ENCODE results near the gene LMO3. TPM values are rescaled to one million over a fixed set of nuclear protein-coding genes. Genes with fewer than 3 reads are reported as not detected.

The LMO3 gene
- total and polyA plus RNA-seq, 2 of the 13 experiments (the other 11 are each of a cell fraction or from before 2014, with no cell fraction given): not detected

GRCh38 chr12:16530268-16530850 lies 75.6 kb downstream of the LMO3 start:
- in situ Hi-C loops (cut with HindIII; ENCODE audit: extremely low pct_ligation_motif_present, low pct_unique_long_range_greater_than_20kb) (no loop called here), intact Hi-C loops (cut with micrococcal nuclease; ENCODE audit: unreplicated experiment) (no loop called here)
- Histone ChIP-seq H3K27me3 (ENCODE audit: control insufficient read depth in 1 of 2, insufficient read depth in 2 of 2, low read length in 2 of 2) (no peaks in the 10 kb centered on the region), H3K36me3 (replicated peaks in 1 of 2; ENCODE audit: control insufficient read depth in 1 of 2, insufficient read depth in 2 of 2, low read length in 2 of 2) (no peaks in the 10 kb centered on the region), H3K9ac (ENCODE audit: insufficient read depth, low read depth, low read length) (no peak overlapping the region), H3K4me2 (ENCODE audit: low read depth, low read length) (no peak overlapping the region), H3K79me2 (ENCODE audit: insufficient read depth, low read length) (no peaks in the 10 kb centered on the region), H3K4me1 (ENCODE audit: insufficient read depth, low read length) (no peaks in the 10 kb centered on the region), H3K9me3 (ENCODE audit: low read length) (no peaks in the 10 kb centered on the region), H3K27ac (ENCODE audit: extremely low read length, insufficient read depth, low read length) (no peak overlapping the region), H4K20me1 (ENCODE audit: insufficient read depth, low read length) (no peaks in the 10 kb centered on the region), H2AFZ (ENCODE audit: low read length) (no peak overlapping the region), H3K4me3 (replicated peaks in 1 of 3; ENCODE audit: insufficient read depth in 1 of 3, low read depth in 2 of 3, low read length in 3 of 3) (no peak overlapping the region)
- 52% methylated on average over 2 of the region's 2 CpGs for WGBS (ENCODE audit: low lambda C conversion rate)
- DNase-seq (ENCODE audit: low spot score): no peak
- POLR2A ChIA-PET: no interaction called here
- no peak for FAIRE-seq
- no peak for ATAC-seq
- BruUV-seq (replicated peaks): no TSS peak
- TF ChIP-seq SNAPC5 (CRISPR knock-in tag; IDR thresholded peaks at IDR 0.05; ENCODE audit: borderline replicate concordance): no peak
- TF ChIP-seq ZNF235 (CRISPR knock-in tag; IDR thresholded peaks at IDR 0.05; ENCODE audit: borderline replicate concordance): no peak
- TF ChIP-seq TRIM24 (CRISPR knock-in tag; IDR thresholded peaks at IDR 0.05): no peak
- TF ChIP-seq SOX5 (CRISPR knock-in tag; IDR thresholded peaks at IDR 0.05; ENCODE audit: borderline replicate concordance): no peak
- no peak for TF ChIP-seq NR3C1 (CRISPR knock-in tag; IDR thresholded peaks at IDR 0.05)
- TF ChIP-seq KDM6A (CRISPR knock-in tag; IDR thresholded peaks at IDR 0.05; ENCODE audit: low read depth): no peak
- no peak for TF ChIP-seq LBX2 (CRISPR knock-in tag; IDR thresholded peaks at IDR 0.05; ENCODE audit: borderline replicate concordance)
- no peak for TF ChIP-seq ADNP (CRISPR knock-in tag; IDR thresholded peaks at IDR 0.05)
- no peak for TF ChIP-seq ISL2 (CRISPR knock-in tag; IDR thresholded peaks at IDR 0.05)
- TF ChIP-seq FOXJ3 (CRISPR knock-in tag; IDR thresholded peaks at IDR 0.05; ENCODE audit: borderline replicate concordance): no peak
- CTCF ChIA-PET (ENCODE audit: low intra/inter-chr PET ratio, low total read pairs): no interaction called here

Measured in HepG2 (cell line).